ENCODE results near the gene NUP210.

NUP210 gene

GRCh38 chr3:13346481-13347389 is 73.4 kb downstream of the NUP210 start:
- peak; percentile 57 to 84 for DNase-seq

DNA sequence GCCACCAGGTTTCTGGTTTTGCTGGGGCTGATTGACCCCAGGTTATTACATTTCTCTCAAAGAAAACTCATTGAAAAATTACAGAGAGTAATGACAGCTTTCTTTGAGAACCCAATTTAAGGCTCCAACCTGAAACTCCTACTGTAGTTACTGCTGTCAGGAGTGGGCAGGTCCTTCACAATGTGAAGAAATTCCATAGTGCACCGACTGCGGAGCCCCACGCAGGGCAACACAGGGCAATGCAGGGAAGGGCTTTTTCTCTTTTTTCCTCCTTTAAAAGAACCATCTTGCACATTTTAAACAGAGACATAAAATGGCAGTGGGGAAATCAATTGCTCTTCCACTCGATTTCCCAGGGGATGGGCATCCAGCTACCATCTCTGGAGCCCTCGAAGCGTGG is 74.3 kb downstream of the NUP210 start:
- no peak for DNase-seq

GRCh38 chr3:13345284-13345683 is 74.8 kb downstream of the NUP210 start:
- no peak for DNase-seq

DNA sequence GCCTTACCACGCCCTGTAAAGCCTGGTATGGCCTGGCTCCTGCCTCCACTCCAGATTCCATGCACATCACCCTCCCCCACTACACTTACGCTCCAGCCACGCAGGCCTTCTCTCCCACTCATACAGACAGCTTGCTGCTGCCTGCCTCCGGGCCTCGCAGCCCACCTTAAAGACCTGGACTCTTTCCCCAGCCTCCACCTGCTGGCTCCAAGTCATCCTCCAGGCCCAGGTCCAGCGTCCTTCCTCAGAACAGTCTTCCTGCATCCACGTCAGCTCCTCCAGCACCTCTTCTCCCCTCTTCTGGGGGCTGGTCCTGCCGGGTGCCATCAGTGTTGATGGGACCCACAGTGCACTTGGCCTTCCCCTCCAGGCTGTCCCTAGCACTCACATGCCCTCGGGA is 75.5 kb downstream of the NUP210 start:
- DNase-seq, result no peak

GRCh38 chr3:13343601-13344000 is 76.5 kb downstream of the NUP210 start:
- DNase-seq, result no peak

DNA sequence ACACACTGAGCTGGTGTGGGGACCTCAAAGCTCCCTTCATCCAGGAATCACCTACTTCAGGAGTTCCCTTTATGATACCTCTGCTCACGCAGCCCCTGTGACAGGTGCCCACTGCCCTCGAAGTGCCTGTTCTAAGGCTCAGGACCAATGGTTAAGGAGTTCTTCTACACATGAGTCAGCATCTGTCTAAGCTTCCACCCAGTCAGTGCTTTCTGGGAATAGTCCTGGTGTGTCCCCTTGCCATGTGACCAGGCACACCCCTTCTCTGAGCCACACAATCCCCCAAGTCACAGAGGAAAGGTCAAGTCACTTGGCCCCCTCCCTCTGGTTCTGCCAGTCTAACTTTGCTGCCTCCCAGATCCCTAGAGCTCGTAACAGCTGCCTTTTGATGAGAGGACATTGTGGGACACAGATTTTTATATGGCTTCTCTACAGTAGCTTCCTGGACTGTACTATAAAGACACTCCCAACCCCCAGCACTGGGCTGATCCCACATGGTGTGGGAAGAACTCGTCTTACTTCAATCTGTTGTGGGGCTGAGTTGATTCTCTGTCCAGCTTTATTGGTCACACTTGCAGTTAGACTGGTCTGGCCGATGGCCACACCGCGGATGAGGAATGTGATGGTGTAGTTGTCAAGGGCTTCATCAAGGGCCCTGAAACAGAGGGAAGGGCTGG is 78.8 kb downstream of the NUP210 start:
- no peak for DNase-seq

GRCh38 chr3:13339833-13340232 is 80.3 kb downstream of the NUP210 start:
- no peak for DNase-seq

- no peak for DNase-seq
Measured at GRCh38 chr3:13338996-13339395, 81.1 kb downstream of the NUP210 start.

DNA sequence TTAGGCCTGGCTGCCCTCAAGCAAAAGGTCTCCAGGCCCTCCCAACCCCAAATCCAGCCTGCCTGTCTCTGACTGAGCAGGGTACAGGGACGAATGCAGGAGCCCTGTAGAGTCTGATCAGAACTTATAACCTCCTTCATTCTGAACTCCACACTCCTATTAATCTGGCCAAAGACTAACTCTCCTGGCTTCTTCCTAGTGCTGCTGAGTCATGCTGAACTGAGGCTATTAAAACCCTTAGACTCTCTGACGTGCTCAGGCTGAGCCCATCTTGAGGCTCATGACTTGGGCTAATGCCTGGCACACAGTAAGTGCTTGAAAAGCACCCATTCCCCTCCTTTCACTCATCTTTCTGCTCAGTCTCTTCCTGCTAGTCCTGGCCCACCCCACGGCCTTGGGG is 81.9 kb downstream of the NUP210 start:
- DNase-seq, result no peak

GRCh38 chr3:13336592-13336991 is 83.5 kb downstream of the NUP210 start:
- DNase-seq, result no peak

DNA sequence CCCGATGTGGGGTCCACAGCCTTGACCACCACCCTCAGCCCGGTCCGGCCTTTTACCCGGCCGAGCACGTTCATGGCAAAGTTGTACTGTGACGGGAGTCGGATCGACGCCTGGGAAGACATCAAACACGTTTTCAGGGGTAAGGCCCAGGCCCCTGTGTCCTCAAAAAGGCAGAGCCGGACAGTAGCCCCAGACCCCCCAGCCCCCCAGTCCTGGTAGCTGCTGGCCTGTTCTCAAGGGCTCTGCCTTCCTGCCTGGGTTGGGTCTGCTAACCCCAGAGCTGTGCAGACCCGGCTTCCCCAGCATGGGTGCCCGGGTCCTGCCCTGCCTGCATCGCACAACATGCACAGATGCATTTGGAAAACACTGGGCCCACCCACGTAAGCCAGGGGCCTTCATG is 84.6 kb downstream of the NUP210 start:
- no peak for DNase-seq

- peak in 1 of 2 experiments; percentile 47 for DNase-seq
Measured at GRCh38 chr3:13335059-13335458, 85.1 kb downstream of the NUP210 start.

GRCh38 chr3:13333236-13333897 is 86.8 kb downstream of the NUP210 start:
- DNase-seq, result no peak

- DNase-seq, result peak; percentile 16 to 65
Measured at GRCh38 chr3:13332740-13333139, 87.4 kb downstream of the NUP210 start.

DNA sequence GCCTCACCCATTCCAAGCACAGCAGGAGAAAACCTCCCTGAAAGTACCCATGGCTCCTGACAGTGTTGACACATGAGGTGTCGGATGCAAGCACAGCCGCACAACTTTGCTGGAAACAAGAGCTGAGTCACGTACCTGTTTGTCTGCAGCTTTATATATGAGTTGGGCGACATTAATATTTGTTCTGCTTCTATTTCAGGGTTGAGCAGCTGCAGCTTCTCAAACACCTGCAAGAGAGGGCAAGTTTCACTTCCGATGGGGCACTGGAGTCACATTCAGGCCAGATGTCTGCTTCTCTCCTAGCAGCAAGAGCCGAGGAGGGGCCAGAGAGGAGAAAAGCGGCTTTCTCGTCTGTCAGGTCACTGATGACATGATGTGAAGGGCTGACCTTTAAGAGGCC is 88.0 kb downstream of the NUP210 start:
- peak; percentile 62 to 94 for DNase-seq

DNA sequence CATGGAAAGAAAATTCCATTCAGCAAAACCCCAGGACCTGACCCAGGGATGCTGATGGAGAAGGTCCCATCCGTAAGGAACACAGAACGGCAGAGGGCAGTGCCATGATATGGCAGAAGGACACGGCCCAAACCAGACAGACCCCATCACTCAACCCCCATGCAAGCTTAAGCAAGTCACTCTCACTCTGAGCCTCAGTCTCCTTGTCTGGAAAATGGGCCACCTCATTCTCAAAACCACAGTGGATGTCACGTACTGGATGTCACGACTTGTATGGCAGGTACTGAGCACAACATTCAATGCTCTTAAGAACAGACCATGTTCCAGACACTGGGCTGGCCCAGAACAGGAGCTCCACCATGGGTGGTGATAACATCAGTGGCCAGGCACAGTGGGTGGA is 90.4 kb downstream of the NUP210 start:
- no peak for DNase-seq

- peak; percentile 71 to 93 for DNase-seq
Measured at GRCh38 chr3:13325892-13326443, 94.2 kb downstream of the NUP210 start.

DNA sequence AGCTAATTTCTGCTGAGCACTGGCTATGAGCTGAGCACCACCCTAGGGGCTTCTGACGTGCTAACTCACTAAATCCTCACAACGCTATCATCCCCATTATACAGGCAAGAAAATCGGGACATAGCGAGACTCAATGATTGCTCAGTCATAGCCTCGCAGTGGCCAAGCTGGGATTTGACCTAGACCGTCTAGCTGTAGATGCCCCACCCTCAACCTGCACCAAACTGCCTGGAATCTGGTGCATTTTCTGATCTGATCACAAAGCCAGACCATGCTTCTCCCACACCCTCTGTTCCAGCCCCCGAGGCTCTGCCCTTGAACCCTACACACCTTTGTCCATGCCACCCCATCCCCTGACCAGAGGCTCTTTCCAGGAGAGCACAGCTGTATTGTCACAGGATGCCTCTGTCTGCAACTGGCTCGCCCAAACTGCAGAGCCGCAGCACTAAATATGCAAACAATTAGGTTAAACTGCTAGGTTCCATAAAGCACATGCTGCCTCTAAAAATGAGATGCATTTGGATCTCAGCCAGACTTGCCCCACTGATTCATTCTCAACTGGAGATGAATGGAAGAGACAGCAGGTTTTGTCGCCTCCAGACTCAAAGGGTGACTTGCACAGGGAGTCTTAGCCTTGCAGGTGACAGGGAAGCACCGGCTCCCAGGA is 95.2 kb downstream of the NUP210 start:
- DNase-seq, result peak in 1 of 2 experiments; percentile 74

GRCh38 chr3:13323822-13324221 is 96.3 kb downstream of the NUP210 start:
- peak; percentile 23 to 75 for DNase-seq

DNA sequence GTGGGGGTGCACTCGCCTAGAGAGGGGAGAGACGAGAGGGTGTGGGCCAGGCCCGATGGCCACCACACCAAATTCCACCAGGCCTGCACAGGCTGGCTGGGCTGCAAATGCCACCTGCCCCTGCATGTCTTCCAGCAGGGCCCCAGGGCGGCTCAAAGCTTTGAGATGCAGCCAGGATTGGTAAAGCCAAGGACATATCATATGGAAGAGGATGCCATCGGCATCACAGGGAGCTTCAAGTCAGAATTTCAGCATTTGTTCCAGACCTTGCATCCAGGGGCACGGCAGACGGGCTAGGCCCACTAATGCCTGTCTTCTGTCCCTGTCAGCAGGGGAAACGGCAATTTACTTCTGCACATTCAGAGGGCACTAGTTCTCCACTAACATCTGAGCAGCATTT is 97.8 kb downstream of the NUP210 start:
- no peak for DNase-seq

DNA sequence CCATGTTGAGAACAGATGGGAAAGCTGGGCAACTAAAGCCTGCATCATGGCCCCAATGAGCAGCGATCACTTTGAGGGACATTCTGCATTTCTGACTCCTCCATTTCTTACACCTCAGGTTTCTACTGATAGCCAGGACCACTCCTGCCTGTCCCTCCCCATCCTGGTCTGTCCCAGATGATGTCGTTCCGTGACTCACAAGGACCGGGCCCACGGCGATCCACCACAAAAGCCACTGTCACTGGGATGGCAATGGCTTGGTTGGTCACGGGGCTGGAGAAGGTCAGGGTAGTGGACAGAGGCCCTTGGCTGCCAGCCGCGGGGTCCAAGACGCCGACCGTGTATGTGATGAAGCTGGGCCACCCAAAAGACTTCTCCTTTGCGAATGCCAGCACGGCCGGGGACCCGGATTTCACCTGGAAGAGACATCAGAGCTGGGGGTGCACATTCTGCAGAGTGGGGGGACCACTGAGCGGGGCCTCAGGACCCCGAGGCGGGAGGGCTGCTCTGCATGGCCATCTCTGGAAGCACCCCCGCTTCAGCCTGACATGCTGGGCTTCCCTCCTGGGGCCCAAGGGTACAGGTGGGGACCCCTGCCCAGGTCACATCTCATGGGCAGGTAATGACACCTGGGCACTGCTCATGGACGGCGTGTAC is 100.4 kb downstream of the NUP210 start:
- no peak for DNase-seq
